D721Med (cell line): ENCODE data around the gene RAB9A.

ENCODE experiments used
- DNase-seq: peaks from one replicate; pipeline ENCODE4 v3.0.0; 2011; ENCODE audit warnings: low spot score; ENCODE audit not compliant: insufficient read length
- FAIRE-seq: peaks from 2 replicates; lab custom pipeline; 2011; peaks lifted over from hg19 to GRCh38; lab: Jason Lieb, UNC
- TF ChIP-seq, protein P1 (sequence below): IDR thresholded peaks from 2 replicates; pipeline ENCODE4 v1.5.1; 2012; ENCODE audit warnings: mild to moderate bottlenecking, control low read depth; ENCODE audit not compliant: insufficient read depth; ENCODE audit errors: missing control alignments

Gene RAB9A

DNA sequence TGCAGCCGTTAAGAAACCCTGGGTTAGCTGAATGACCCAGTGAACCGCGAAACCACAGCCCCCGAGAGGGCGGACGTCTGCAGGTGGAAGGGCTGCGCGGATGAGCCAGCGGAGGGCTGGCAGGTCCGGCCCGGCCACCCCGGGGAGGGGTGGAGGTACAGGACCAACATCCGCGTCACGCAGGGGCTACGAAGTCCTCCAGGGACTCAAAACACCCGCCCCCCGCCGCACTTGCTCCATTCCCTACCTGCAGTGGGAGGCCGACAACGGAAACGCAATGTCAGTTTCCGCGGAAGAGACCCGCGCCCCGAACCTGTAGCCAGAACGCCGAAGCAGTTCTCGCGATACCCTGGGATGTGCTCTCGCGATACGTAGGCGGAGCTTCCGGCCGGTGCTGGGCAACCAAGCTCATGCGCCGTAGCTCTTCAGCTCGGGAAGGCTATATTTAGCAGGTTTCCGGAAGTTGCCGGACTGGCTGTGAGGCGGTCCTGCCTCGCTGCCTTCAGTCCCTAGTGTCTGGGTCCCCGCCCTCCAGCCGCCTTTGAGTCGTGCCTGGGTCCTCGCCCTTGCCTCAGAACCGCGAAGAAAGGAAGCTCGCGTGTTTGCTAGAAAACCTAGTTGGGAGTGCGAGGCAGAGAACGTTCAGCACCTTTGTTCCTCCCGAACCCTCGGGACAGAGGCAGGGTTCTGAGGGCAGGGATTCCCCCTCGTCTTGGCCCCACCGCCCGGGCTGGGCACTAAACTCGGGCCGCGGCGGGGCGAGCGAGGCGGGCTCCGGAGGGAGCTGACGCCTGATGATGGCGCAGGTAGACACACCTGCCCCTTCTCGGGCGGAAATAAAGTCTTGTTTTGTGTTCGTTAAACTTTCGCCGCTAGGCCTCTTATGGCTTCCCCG is 45.6 kb downstream of the RAB9A start, which contains the start of the genes OFD1 and TRAPPC2:
TSS of gene OFD1 (plus strand) at position 471 of the 895 bp plus-strand sequence. CDS start at position 795, 324 bp downstream.
TSS of gene TRAPPC2 (minus strand) at position 343 of the 895 bp plus-strand sequence. CDS start 14,657 bp downstream, outside the sequence.
- TF ChIP-seq, protein P1, sequence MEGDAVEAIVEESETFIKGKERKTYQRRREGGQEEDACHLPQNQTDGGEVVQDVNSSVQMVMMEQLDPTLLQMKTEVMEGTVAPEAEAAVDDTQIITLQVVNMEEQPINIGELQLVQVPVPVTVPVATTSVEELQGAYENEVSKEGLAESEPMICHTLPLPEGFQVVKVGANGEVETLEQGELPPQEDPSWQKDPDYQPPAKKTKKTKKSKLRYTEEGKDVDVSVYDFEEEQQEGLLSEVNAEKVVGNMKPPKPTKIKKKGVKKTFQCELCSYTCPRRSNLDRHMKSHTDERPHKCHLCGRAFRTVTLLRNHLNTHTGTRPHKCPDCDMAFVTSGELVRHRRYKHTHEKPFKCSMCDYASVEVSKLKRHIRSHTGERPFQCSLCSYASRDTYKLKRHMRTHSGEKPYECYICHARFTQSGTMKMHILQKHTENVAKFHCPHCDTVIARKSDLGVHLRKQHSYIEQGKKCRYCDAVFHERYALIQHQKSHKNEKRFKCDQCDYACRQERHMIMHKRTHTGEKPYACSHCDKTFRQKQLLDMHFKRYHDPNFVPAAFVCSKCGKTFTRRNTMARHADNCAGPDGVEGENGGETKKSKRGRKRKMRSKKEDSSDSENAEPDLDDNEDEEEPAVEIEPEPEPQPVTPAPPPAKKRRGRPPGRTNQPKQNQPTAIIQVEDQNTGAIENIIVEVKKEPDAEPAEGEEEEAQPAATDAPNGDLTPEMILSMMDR, result no peak
- FAIRE-seq (peak; percentile 53), DNase-seq (peak; percentile 36)

GRCh38 chrX:13741695-13742094 is 52.8 kb downstream of the RAB9A start:
- DNase-seq, result no peak
- FAIRE-seq, result no peak
- TF ChIP-seq, protein P1, result no peak

- no peak for DNase-seq
- TF ChIP-seq, protein P1, result no peak
- FAIRE-seq, result no peak
These were observed 53.7 kb downstream of the RAB9A start for GRCh38 chrX:13742397-13743176.

- TF ChIP-seq, protein P1, result peak; percentile 26
- FAIRE-seq (peak; percentile 21), DNase-seq (no peak)
These were observed 58.9 kb downstream of the RAB9A start for GRCh38 chrX:13747836-13748235.

DNA sequence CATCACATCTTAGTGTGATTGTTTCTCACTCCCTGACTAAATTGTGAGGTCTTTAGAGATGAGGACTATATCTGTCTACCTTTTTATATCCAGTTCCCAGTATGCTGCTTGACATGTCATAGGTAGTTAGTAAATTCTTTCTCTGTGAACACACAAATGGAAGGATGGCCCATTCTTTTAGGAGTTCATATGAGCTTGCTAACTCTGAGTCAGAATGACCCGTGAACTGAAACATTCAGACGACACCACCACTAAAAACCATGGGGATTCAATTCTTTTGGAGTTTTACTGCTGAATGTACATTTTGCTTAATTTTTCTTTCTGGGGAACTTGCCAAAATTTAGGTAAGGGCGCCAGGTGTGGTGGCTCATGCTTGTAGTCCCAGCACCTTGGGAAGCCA is 59.6 kb downstream of the RAB9A start:
- DNase-seq (no peak), FAIRE-seq (no peak)
- TF ChIP-seq, protein P1, result no peak

- DNase-seq, result no peak
- TF ChIP-seq, protein P1, result peak; percentile 42
- FAIRE-seq, result no peak
These were observed 61.3 kb downstream of the RAB9A start for GRCh38 chrX:13750204-13750603.
